DMS53 treated with DMSO at 0.1 percent for 48 hours (cell line): ENCODE data around the gene ZNF367.

Source experiments
- DNase-seq: peaks from one replicate; lab custom pipeline; 2025; ENCODE audit not compliant: unreplicated experiment; lab: John Stamatoyannopoulos, UW

ZNF367 gene

GRCh38 chr9:96437454-96437853 is 19.3 kb upstream of the ZNF367 start:
- DNase-seq, result no peak

GRCh38 chr9:96436456-96437126 is 18.4 kb upstream of the ZNF367 start:
- no peak for DNase-seq

GRCh38 chr9:96436063-96436455 is 17.9 kb upstream of the ZNF367 start:
- DNase-seq, result no peak

GRCh38 chr9:96435345-96435744 is 17.2 kb upstream of the ZNF367 start:
- DNase-seq, result no peak

- DNase-seq, result no peak
These were observed 12.2 kb upstream of the ZNF367 start for GRCh38 chr9:96430377-96430776.

GRCh38 chr9:96429732-96430131 is 11.6 kb upstream of the ZNF367 start:
- no peak for DNase-seq

GRCh38 chr9:96425500-96426169 is 7.5 kb upstream of the ZNF367 start:
- DNase-seq, result no peak

- no peak for DNase-seq
These were observed 5.8 kb upstream of the ZNF367 start for GRCh38 chr9:96423985-96424336.

GRCh38 chr9:96423322-96423984 is 5.3 kb upstream of the ZNF367 start:
- no peak for DNase-seq

GRCh38 chr9:96420468-96421219 is 2.5 kb upstream of the ZNF367 start:
- DNase-seq, result peak; percentile 13

GRCh38 chr9:96419691-96419969 is 1.5 kb upstream of the ZNF367 start:
- no peak for DNase-seq

GRCh38 chr9:96418920-96419690 is 935 bp upstream of the ZNF367 start:
- peak; percentile 48 for DNase-seq

GRCh38 chr9:96417661-96418082 is 498 bp downstream of the ZNF367 start:
- no peak for DNase-seq

GRCh38 chr9:96417051-96417586 is 1.1 kb downstream of the ZNF367 start:
- DNase-seq, result peak; percentile 32

GRCh38 chr9:96413302-96414221 is 4.6 kb downstream of the ZNF367 start:
- no peak for DNase-seq

GRCh38 chr9:96412174-96412913 is 5.8 kb downstream of the ZNF367 start:
- no peak for DNase-seq

- no peak for DNase-seq
These were observed 6.9 kb downstream of the ZNF367 start for GRCh38 chr9:96411129-96411838.
